OCI-LY7 (cell line): ENCODE measurements around the gene SBF2. TPM values are rescaled to one million over a fixed set of nuclear protein-coding genes. Genes with fewer than 3 reads are reported as not detected.

Experiments used
- BruUV-seq: library from RNA; stranded (reverse); fragments of 400-500 nt; replicated peaks from 2 replicates; lab custom pipeline; 2021; lab: Mats Ljungman, UMichigan
- CTCF ChIA-PET: fragments of 300-600 bp; sonication (Branson Sonifier 250); formaldehyde crosslinking; loops from one replicate; lab custom pipeline; 2022; ENCODE audit warnings: antibody characterized with exemption; ENCODE audit not compliant: unreplicated experiment; lab: Charles Lee
- POLR2A ChIA-PET: fragments of 300-600 bp; sonication (Branson Sonifier 250); formaldehyde crosslinking; loops from one replicate; lab custom pipeline; 2022; ENCODE audit warnings: antibody characterized with exemption; lab: Charles Lee
- DNase-seq: peaks from one replicate; pipeline ENCODE4 v3.0.0-alpha.2; 2015; ENCODE audit warnings: low spot score
- H2AFZ ChIP-seq: fragments of 200-600 bp; sonication (generic), shearing (Covaris generic); 2 replicates; pipeline ENCODE4 v1.6.1; 2014; ENCODE audit warnings: mild to moderate bottlenecking, antibody characterized with exemption, low read length, moderate library complexity
- H3K27ac ChIP-seq: fragments of 200-600 bp; sonication (generic); 2 replicates; pipeline ENCODE4 v1.5.1; 2014; ENCODE audit warnings: mixed run types, low read depth, mild to moderate bottlenecking, moderate library complexity, low read length, inconsistent platforms; ENCODE audit not compliant: poor library complexity, severe bottlenecking
- H3K36me3 ChIP-seq: fragments of 200-600 bp; sonication (generic); 2 replicates; pipeline ENCODE4 v1.6.1; 2014; ENCODE audit warnings: mild to moderate bottlenecking, antibody characterized with exemption, low read length, moderate library complexity, mixed read lengths; ENCODE audit not compliant: insufficient read depth
- H3K4me1 ChIP-seq: fragments of 200-600 bp; sonication (generic); 2 replicates; pipeline ENCODE4 v1.5.1; 2014; ENCODE audit warnings: mild to moderate bottlenecking, low read length; ENCODE audit not compliant: insufficient read depth, poor library complexity, severe bottlenecking
- H3K4me2 ChIP-seq: fragments of 200-600 bp; sonication (generic); 2 replicates; pipeline ENCODE4 v1.6.1; 2014; ENCODE audit warnings: mild to moderate bottlenecking, low read length
- H3K4me3 ChIP-seq: fragments of 200-600 bp; sonication (generic); 2 replicates; pipeline ENCODE4 v1.5.1; 2014; ENCODE audit warnings: mild to moderate bottlenecking, low read depth, low read length; ENCODE audit not compliant: poor library complexity, severe bottlenecking
- H3K79me2 ChIP-seq: fragments of 200-600 bp; sonication (generic); 2 replicates; pipeline ENCODE4 v1.6.1; 2016; ENCODE audit warnings: low read depth, mild to moderate bottlenecking, low read length, moderate library complexity, mixed read lengths; ENCODE audit not compliant: insufficient read depth
- H3K9me2 ChIP-seq: fragments of 200-600 bp; sonication (generic); 2 replicates; pipeline ENCODE4 v1.6.1; 2016; ENCODE audit warnings: mild to moderate bottlenecking, low read length, mixed read lengths; ENCODE audit not compliant: insufficient read depth
- H3K9me3 ChIP-seq: fragments of 200-600 bp; sonication (generic); 2 replicates; pipeline ENCODE4 v1.6.1; 2014; ENCODE audit warnings: mild to moderate bottlenecking, mixed run types, low read length, mixed read lengths
- H4K20me1 ChIP-seq: fragments of 200-600 bp; sonication (generic); 2 replicates; pipeline ENCODE4 v1.6.1; 2014; ENCODE audit warnings: mild to moderate bottlenecking, antibody characterized with exemption, low read length, moderate library complexity, mixed read lengths; ENCODE audit not compliant: insufficient read depth
- CTCF ChIP-seq: fragments of 200-600 bp; sonication (generic); conservative IDR thresholded peaks from 2 replicates; pipeline ENCODE4 v1.5.1; 2014; ENCODE audit warnings: mild to moderate bottlenecking, antibody characterized with exemption, low read length, moderate library complexity, mixed read lengths
- EZH2phosphoT487 ChIP-seq: fragments of 200-600 bp; sonication (generic); IDR thresholded peaks from 2 replicates; pipeline ENCODE4 v1.6.1; 2018; ENCODE audit warnings: low read depth, borderline replicate concordance, mild to moderate bottlenecking, mixed run types, antibody characterized with exemption, low read length, moderate library complexity, mixed read lengths
- intact Hi-C: fragments of 100-400 bp; cut with micrococcal nuclease; formaldehyde crosslinking; loops from one replicate; pipeline ENCODE4 v1.10.0; 2022; ENCODE audit not compliant: unreplicated experiment
- total RNA-seq, 2 experiments: library from RNA; depleted of rRNA in 1 of 2; stranded (reverse); fragments of >200 nt in 1 of 2; shearing (Covaris generic) in 1 of 2; gene quantifications; 2 replicates each; pipeline ENCODE4 v1.2.3, GENCODE V29; 2014 to 2022

Gene SBF2
- total RNA-seq, 2 experiments from 2014 or later, result 12.9 to 14.3 TPM

DNA sequence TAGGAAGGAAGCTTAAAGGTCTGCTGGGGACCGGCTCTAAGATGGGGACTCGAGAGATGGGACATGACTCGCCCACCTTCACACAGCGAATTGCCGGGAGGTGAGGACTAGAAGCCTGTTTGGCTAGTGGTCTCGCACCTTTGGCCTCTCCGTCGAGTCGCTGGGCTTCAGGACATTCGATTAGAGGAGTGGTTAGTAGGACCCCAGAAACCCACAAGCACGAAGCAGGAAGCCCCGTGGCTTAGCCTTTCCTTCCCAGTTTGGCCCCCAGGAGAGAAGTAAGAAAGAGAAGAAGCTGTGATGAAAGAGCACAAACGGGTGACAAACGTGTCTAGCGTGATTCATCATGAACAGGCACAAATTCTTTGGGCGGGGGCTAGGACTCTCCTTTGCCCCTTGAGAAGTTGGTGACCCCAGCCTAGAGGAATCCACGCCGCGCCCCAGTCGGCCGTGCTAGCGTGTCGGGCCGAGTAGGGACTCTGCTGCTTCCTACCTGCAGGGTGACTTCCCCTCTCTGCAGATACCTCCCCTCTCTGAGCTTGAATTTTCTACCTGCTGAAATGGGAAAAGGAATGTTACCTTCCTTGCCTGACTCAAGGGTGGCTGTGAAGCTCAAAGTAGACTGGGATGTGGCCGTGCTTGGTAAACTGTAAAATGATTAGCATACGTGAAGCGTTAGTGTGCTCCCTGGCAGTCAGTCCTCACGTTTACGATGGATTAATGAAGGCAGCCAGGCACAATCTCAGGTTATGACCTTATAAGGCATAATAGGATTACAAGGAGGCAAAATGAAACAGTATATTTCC is 9.7 kb upstream of the SBF2 start:
- H4K20me1 ChIP-seq, result no peaks in the 10 kb centered on the region
- peaks cover 58% of the 10 kb centered on the region for H3K4me1 ChIP-seq
- no peak for DNase-seq
- H3K36me3 ChIP-seq, result no peaks in the 10 kb centered on the region
- no peaks in the 10 kb centered on the region for H3K79me2 ChIP-seq
- H3K27ac ChIP-seq, result no peak overlapping the region
- ChIA-PET CTCF (interaction anchor here (1.0 kb wide), 1 partner anchor 544 kb away, joined by 5 read pairs; no protein-coding TSS in a partner anchor), POLR2A (interaction anchor here (0.6 to 2.6 kb wide), 7 partner anchors 9 to 604 kb away, joined by 3 to 7 read pairs (median 3); no protein-coding TSS in a partner anchor)
- peak overlapping the region; percentile 68; the same call in 1 of the 2 replicates for H2AFZ ChIP-seq
- BruUV-seq, result no TSS peak
- H3K9me2 ChIP-seq, result no peaks in the 10 kb centered on the region
- peak overlapping the region; percentile 76 for H3K4me2 ChIP-seq
- intact Hi-C loops, result no loop called here
- TF ChIP-seq CTCF (no peak), EZH2phosphoT487 (no peak; the same call in 1 of the 2 replicates)
- peak overlapping the region; percentile 62 for H3K4me3 ChIP-seq
- H3K9me3 ChIP-seq, result no peaks in the 10 kb centered on the region

GRCh38 chr11:10302744-10303557 is 8.9 kb upstream of the SBF2 start:
- TF ChIP-seq CTCF, result no peak
- TF ChIP-seq EZH2phosphoT487, result no peak
- Histone ChIP-seq H3K36me3 (no peaks in the 10 kb centered on the region), H3K9me3 (no peaks in the 10 kb centered on the region), H3K4me1 (peaks cover 50% of the 10 kb centered on the region), H2AFZ (peak overlapping the region; percentile 68; the same call in 1 of the 2 replicates), H3K9me2 (no peaks in the 10 kb centered on the region), H4K20me1 (no peaks in the 10 kb centered on the region), H3K4me2 (peak overlapping the region; percentile 76), H3K4me3 (peak overlapping the region; percentile 62), H3K27ac (no peak overlapping the region), H3K79me2 (no peaks in the 10 kb centered on the region)
- intact Hi-C loops, result no loop called here
- no TSS peak for BruUV-seq
- DNase-seq, result no peak
- CTCF ChIA-PET, result interaction anchor here (0.6 to 1.0 kb wide), 2 partner anchors 8 to 12 kb away, joined by 3 to 4 read pairs; no protein-coding TSS in a partner anchor
- POLR2A ChIA-PET, result interaction anchor here (0.6 to 2.6 kb wide), 2 partner anchors 12 to 682 kb away, joined by 6 to 7 read pairs; no protein-coding TSS in a partner anchor
